GM23338 (cell line): ENCODE results near the gene USP6NL. TPM values are rescaled to one million over a fixed set of nuclear protein-coding genes. Genes with fewer than 3 reads are reported as not detected.

Experiments used
- ATAC-seq: fragments of 200-7000 bp; cut with Tn5 transposase; 3 replicates; pipeline ENCODE4 v1.9.1; 2020
- DNase-seq: peaks from one replicate; pipeline ENCODE4 v3.0.0-alpha.2; 2015; ENCODE audit warnings: low spot score
- H2AFZ ChIP-seq: fragments of 200-600 bp; sonication (generic); 2 replicates; pipeline ENCODE4 v1.8.0; 2016; ENCODE audit warnings: antibody characterized with exemption, mild to moderate bottlenecking, moderate library complexity
- H3F3A ChIP-seq: fragments of 200-600 bp; sonication (generic); replicated peaks from 2 replicates; pipeline ENCODE4 v1.8.0; 2017; ENCODE audit warnings: antibody characterized with exemption, mixed run types, low read depth
- H3K27ac ChIP-seq: fragments of 200-600 bp; sonication (generic); 2 replicates; pipeline ENCODE4 v1.6.1; 2016; ENCODE audit warnings: low read depth
- H3K27me3 ChIP-seq: fragments of 200-600 bp; sonication (generic); 2 replicates; pipeline ENCODE4 v1.8.0; 2016; ENCODE audit warnings: mild to moderate bottlenecking, mixed run types, moderate library complexity; ENCODE audit not compliant: insufficient read depth
- H3K36me3 ChIP-seq: fragments of 200-600 bp; sonication (generic); 2 replicates; pipeline ENCODE4 v1.8.0; 2016; ENCODE audit warnings: mild to moderate bottlenecking; ENCODE audit not compliant: insufficient read depth
- H3K4me1 ChIP-seq: fragments of 200-600 bp; sonication (generic); 2 replicates; pipeline ENCODE4 v1.8.0; 2016; ENCODE audit warnings: mild to moderate bottlenecking, moderate library complexity; ENCODE audit not compliant: insufficient read depth
- H3K4me2 ChIP-seq: fragments of 200-600 bp; sonication (generic); 2 replicates; pipeline ENCODE4 v1.7.1; 2017; ENCODE audit warnings: mixed run types
- H3K4me3 ChIP-seq: fragments of 200-600 bp; sonication (generic); 2 replicates; pipeline ENCODE4 v1.6.1; 2016; ENCODE audit warnings: mixed run types
- H3K79me2 ChIP-seq: fragments of 200-600 bp; sonication (generic); replicated peaks from 2 replicates; pipeline ENCODE4 v1.8.0; 2017; ENCODE audit warnings: mild to moderate bottlenecking; ENCODE audit not compliant: insufficient read depth
- H3K9me2 ChIP-seq: fragments of 200-600 bp; sonication (generic); 2 replicates; pipeline ENCODE4 v1.8.0; 2017; ENCODE audit not compliant: insufficient read depth
- H4K20me1 ChIP-seq: fragments of 200-600 bp; sonication (generic); replicated peaks from 2 replicates; pipeline ENCODE4 v1.8.0; 2017; ENCODE audit warnings: mild to moderate bottlenecking; ENCODE audit not compliant: insufficient read depth
- H3K27ac Mint-ChIP-seq: 2 replicates; pipeline ENCODE4 v1.8.0; 2020; ENCODE audit warnings: inconsistent platforms, mild to moderate bottlenecking, moderate library complexity, mixed read lengths
- H3K27me3 Mint-ChIP-seq: 3 replicates; pipeline ENCODE4 v1.8.0; 2022; ENCODE audit warnings: low read depth, mild to moderate bottlenecking, moderate library complexity, mixed read lengths, inconsistent platforms; ENCODE audit not compliant: insufficient read depth, poor library complexity
- H3K36me3 Mint-ChIP-seq: 3 replicates; pipeline ENCODE4 v1.8.0; 2021; ENCODE audit warnings: low read depth, mild to moderate bottlenecking, inconsistent platforms, moderate library complexity, mixed read lengths
- H3K4me1 Mint-ChIP-seq: 3 replicates; pipeline ENCODE4 v1.8.0; 2020; ENCODE audit warnings: mild to moderate bottlenecking, inconsistent platforms, mixed read lengths
- H3K4me3 Mint-ChIP-seq: 3 replicates; pipeline ENCODE4 v1.8.0; 2021; ENCODE audit warnings: moderate library complexity, mild to moderate bottlenecking, inconsistent platforms, mixed read lengths
- H3K9me3 Mint-ChIP-seq: 3 replicates; pipeline ENCODE4 v1.8.0; 2020; ENCODE audit warnings: moderate library complexity, mild to moderate bottlenecking, inconsistent platforms, mixed read lengths
- CTCF ChIP-seq, 2 experiments: fragments of 200-600 bp in 1 of 2; sonication (generic) in 1 of 2; conservative IDR thresholded peaks; 2 replicates each; pipeline versions ENCODE4 v1.5.1 to v1.6.1; 2016 to 2017; ENCODE audit warnings: antibody characterized with exemption in 2 of 2, low read depth in 2 of 2, mild to moderate bottlenecking in 2 of 2, moderate library complexity in 1 of 2
- ETS1 ChIP-seq: IDR thresholded peaks from 2 replicates; pipeline ENCODE4 v1.6.1; 2016; ENCODE audit warnings: antibody characterized with exemption
- EZH2 ChIP-seq: fragments of 200-600 bp; sonication (generic); IDR thresholded peaks from one replicate; pipeline ENCODE4 v1.8.0; 2017; ENCODE audit warnings: antibody characterized with exemption, mild to moderate bottlenecking, low read depth; ENCODE audit not compliant: unreplicated experiment
- EZH2phosphoT487 ChIP-seq: fragments of 200-600 bp; sonication (generic); IDR thresholded peaks from one replicate; pipeline ENCODE4 v1.8.1; 2018; ENCODE audit warnings: antibody characterized with exemption; ENCODE audit not compliant: unreplicated experiment
- JUNB ChIP-seq: IDR thresholded peaks from one replicate; pipeline ENCODE4 v1.6.1; 2016; ENCODE audit warnings: antibody characterized with exemption; ENCODE audit not compliant: unreplicated experiment
- REST ChIP-seq: IDR thresholded peaks from one replicate; pipeline ENCODE4 v1.6.1; 2018; ENCODE audit warnings: antibody characterized with exemption; ENCODE audit not compliant: unreplicated experiment
- ZNF114 ChIP-seq: fragments of 250-450 bp; sonication (Bioruptor Pico); IDR thresholded peaks from 2 replicates; pipeline ENCODE4 v1.5.0; 2020; ENCODE audit warnings: mild to moderate bottlenecking, moderate library complexity
- ZNF462 ChIP-seq: fragments of 250-450 bp; sonication (Bioruptor Pico); IDR thresholded peaks from 2 replicates; pipeline ENCODE4 v1.5.0; 2020; ENCODE audit warnings: mild to moderate bottlenecking, moderate library complexity
- polyA plus RNA-seq: library from polyadenylated mRNA; unstranded; fragments of >200 nt; fragmentation: Nextera tagmentation; extraction: Ambion mirVana; gene quantifications from 2 replicates; pipeline ENCODE4 v1.2.1, GENCODE V29; 2016
- total RNA-seq: library from RNA; depleted of rRNA; stranded (reverse); fragments of >200 nt; shearing (Covaris generic); gene quantifications from 2 replicates; pipeline ENCODE4 v1.2.3, GENCODE V29; 2014

Gene USP6NL
- total and polyA plus RNA-seq, 2 experiments from 2014 or later = 8.1 to 29.7 TPM

- Histone ChIP-seq H3K9me2 (no peaks in the 10 kb centered on the region), H3F3A (no peaks in the 10 kb centered on the region), H3K79me2 (0 out of 2 replicates have a peak, but pooled peaks cover 5% of the 10 kb centered on the region), H4K20me1 (no peaks in the 10 kb centered on the region), H2AFZ (no peak overlapping the region), H3K4me3 (no peak overlapping the region), H3K36me3 (no peaks in the 10 kb centered on the region), H3K4me2 (0 out of 2 replicates have a peak overlapping the region, but pooled peaks have one; percentile 19), H3K27me3 (no peaks in the 10 kb centered on the region), H3K27ac (no peak overlapping the region), H3K4me1 (peaks cover 31% of the 10 kb centered on the region)
- ATAC-seq (no peak), DNase-seq (no peak)
- H3K9me3 Mint-ChIP-seq = no peaks in the 10 kb centered on the region; the same call in 2 of the 3 replicates
- H3K27me3 Mint-ChIP-seq = peaks cover 3% of the 10 kb centered on the region
- no peak for TF ChIP-seq CTCF (conservative IDR thresholded peaks at IDR 0.05; ENCODE audit: low read depth in 2 of 2)
- H3K4me1 Mint-ChIP-seq = peaks cover 30% of the 10 kb centered on the region
- H3K4me3 Mint-ChIP-seq = no peak overlapping the region
- H3K27ac Mint-ChIP-seq = peak overlapping the region; percentile 81
- H3K36me3 Mint-ChIP-seq = peaks cover 19% of the 10 kb centered on the region
Measured at GRCh38 chr10:11468126-11468742, 143.2 kb downstream of the USP6NL start.

- 0 out of 2 replicates have a peak, but pooled peaks cover 5% of the 10 kb centered on the region for H3K79me2 ChIP-seq
- no peaks in the 10 kb centered on the region for H3K9me2 ChIP-seq
- H3K9me3 Mint-ChIP-seq = no peaks in the 10 kb centered on the region; the same call in 2 of the 3 replicates
- 0 out of 2 replicates have a peak overlapping the region, but pooled peaks have one; percentile 35 for H3K27ac ChIP-seq
- DNase-seq = no peak
- peaks cover 22% of the 10 kb centered on the region for H3K4me1 Mint-ChIP-seq
- H3K36me3 Mint-ChIP-seq = peaks cover 30% of the 10 kb centered on the region
- H3F3A ChIP-seq = no peaks in the 10 kb centered on the region
- H2AFZ ChIP-seq = no peak overlapping the region
- no peaks in the 10 kb centered on the region for H3K36me3 ChIP-seq
- H3K4me3 ChIP-seq = no peak overlapping the region
- no peak overlapping the region for H3K4me3 Mint-ChIP-seq
- H3K27me3 ChIP-seq = no peaks in the 10 kb centered on the region
- peaks cover 22% of the 10 kb centered on the region for H3K4me1 ChIP-seq
- no peak for ATAC-seq
- no peaks in the 10 kb centered on the region for H4K20me1 ChIP-seq
- H3K27ac Mint-ChIP-seq = peak overlapping the region; percentile 54; the same call in 1 of the 2 replicates
- H3K27me3 Mint-ChIP-seq = peaks cover 3% of the 10 kb centered on the region
- H3K4me2 ChIP-seq = no peak overlapping the region
- TF ChIP-seq REST (no peak), JUNB (no peak), ETS1 (no peak), ZNF462 (CRISPR knock-in tag) (no peak), ZNF114 (CRISPR knock-in tag) (no peak), EZH2 (no peak), EZH2phosphoT487 (no peak)
Measured at GRCh38 chr10:11465406-11465805, 146.0 kb downstream of the USP6NL start.
